ENCODE data around the gene SLC9A8.

SLC9A8 gene

GRCh38 chr20:49818816-49819215, 6.2 kb downstream of the SLC9A8 start:
- TF ChIP-seq GATA1 (IDR thresholded peaks at IDR 0.05; ENCODE audit: low read depth, low read length) (no peak), POLR2A (IDR thresholded peaks at IDR 0.05; ENCODE audit: low read length) (no peak)
- DNase-seq: no peak

DNA sequence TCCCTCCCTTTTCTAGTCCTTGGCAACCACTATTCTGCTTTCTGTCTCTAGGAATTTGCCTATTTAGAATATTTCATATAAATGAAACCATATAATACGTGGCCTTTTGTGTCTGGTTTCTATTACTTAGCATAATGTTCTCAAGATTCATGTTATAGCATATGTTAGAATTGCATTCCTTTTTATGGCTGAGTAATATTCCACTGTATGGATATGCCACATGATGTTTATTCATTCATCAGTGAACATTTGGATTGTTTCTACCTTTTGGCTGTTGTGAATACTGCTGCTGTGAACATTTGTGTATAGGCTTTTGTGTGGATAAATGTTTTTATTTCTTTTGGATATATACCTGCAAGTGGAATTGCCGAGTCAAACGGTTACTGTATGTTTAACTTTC, 7.1 kb downstream of the SLC9A8 start:
- TF ChIP-seq GATA1 (IDR thresholded peaks at IDR 0.05; ENCODE audit: low read depth, low read length): no peak
- no peak for TF ChIP-seq POLR2A (IDR thresholded peaks at IDR 0.05; ENCODE audit: low read length)
- no peak for DNase-seq

DNA sequence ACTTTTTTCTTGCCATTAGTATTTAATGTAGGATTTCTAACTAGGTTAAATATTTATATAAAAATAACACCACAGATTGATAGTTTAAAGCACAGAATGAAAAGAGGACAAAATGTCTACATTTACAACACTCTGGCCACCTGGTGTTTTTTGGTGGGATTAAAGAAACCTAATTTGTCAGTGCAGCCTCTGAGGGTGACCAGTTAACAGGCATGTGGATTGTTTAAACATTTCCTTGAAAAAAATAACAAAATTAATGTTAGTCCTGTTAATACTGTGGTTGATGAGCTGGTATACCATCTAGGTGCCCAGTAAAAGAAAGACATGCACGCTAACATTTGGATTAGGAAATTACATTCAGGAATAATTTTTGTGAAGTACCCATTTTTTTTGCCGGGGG, 8.8 kb downstream of the SLC9A8 start:
- no peak for TF ChIP-seq POLR2A (IDR thresholded peaks at IDR 0.05; ENCODE audit: low read length)
- no peak for TF ChIP-seq GATA1 (IDR thresholded peaks at IDR 0.05; ENCODE audit: low read depth, low read length)
- DNase-seq: no peak

DNA sequence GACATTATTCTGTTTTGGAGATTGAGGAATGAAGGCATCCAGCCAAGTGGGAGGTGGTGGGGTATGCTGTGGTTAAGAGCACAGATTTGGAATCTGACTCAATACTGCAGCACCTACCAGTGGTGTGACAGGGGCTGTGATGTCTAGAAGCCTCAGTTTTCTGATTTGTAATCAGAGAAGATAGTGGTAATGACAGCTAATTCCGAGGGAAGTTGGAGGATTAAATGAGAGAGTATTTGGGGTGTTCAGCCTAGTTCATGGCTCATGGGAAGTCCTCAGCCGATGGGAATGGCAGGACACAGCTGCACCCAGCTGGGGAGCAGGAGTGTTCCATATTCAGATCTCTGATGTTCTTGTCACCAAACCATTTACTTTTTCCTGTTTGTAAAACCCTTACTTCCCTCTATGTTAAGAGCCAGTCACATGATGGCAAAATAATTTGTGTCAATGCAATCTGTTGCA, 9.3 kb downstream of the SLC9A8 start:
- DNase-seq: no peak
- TF ChIP-seq GATA1 (IDR thresholded peaks at IDR 0.05; ENCODE audit: low read depth, low read length) (no peak), POLR2A (IDR thresholded peaks at IDR 0.05; ENCODE audit: low read length) (no peak)

DNA sequence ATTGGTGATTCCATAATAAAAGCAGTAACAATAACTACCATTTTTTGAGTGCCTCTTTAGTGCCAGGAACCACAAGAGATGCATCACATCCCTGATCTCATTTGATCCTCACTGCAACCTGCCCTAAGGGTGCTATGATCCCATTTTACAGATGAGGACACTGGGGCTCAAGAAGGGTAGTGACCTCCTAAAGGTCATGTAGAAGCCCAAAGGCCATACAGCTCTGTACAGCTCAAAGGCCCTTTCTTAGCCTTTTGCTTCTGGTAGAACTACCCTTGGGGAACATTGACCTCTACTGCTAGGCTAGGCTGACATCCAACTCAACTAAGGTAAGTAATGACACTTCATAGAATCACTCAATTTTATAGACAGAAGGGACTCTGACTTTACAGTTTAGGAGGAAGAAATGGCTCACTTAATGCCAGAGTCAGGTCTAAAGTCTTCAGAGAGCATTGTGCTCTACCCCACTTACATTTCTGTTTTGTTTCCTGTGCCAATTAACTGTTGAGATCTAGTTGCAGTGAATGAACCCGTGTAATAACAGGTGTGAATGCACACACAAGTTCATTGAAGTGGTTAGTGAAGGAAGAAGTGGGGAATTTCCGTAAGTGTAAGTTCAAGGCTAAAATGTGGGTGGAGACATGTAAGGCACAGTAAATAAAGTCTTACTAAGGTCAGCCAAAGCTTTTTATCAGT, 10.7 kb downstream of the SLC9A8 start:
- no peak for DNase-seq
- TF ChIP-seq GATA1 (IDR thresholded peaks at IDR 0.05; ENCODE audit: low read depth, low read length) (no peak), POLR2A (IDR thresholded peaks at IDR 0.05; ENCODE audit: low read length) (no peak)

DNA sequence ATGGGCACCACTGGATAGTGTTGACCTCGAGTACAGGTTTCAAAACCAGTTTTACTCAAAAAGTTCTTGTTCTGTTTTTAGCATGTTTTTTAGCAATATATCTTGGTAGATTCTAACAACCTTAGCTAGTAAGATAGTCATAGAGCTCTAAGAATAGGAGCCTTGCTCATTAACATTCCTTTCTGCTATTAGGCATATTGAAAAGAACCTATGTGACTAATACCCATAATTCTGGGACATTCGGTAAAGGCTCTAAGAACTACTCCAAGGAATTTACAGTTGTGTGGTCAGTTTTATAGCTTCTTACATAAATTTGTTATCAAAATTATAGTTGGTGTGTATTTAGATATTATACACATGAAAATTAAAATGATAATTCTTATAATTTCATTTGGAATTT, 11.6 kb downstream of the SLC9A8 start:
- TF ChIP-seq GATA1 (IDR thresholded peaks at IDR 0.05; ENCODE audit: low read depth, low read length) (no peak), POLR2A (IDR thresholded peaks at IDR 0.05; ENCODE audit: low read length) (no peak)
- no peak for DNase-seq

DNA sequence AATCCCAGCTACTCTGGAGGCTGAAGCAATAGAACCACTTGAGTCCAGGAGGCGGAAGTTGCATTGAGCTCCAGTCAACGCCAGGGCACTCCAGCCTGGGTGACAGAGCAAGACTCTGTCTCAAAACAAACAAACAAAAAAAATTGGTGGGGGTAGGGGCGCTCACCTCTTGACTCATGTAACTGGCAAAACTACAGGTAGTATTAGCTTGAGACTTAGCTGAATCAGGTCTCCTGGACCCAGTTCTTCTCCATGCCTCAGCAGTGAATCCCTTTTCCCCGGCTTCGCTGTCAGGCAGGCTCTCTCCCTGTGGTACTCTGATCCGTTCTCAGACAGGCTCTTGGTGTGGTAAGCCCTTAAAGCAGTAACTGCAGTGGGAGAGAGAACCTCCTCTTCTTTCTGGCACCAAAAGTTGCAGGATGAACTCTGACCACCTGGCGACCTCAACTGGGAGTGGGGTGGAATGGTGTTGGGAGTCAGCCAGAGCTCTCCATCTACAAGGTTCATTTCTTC, 12.9 kb downstream of the SLC9A8 start:
- TF ChIP-seq POLR2A (IDR thresholded peaks at IDR 0.05; ENCODE audit: low read length) (no peak), GATA1 (IDR thresholded peaks at IDR 0.05; ENCODE audit: low read depth, low read length) (no peak)
- DNase-seq: no peak

DNA sequence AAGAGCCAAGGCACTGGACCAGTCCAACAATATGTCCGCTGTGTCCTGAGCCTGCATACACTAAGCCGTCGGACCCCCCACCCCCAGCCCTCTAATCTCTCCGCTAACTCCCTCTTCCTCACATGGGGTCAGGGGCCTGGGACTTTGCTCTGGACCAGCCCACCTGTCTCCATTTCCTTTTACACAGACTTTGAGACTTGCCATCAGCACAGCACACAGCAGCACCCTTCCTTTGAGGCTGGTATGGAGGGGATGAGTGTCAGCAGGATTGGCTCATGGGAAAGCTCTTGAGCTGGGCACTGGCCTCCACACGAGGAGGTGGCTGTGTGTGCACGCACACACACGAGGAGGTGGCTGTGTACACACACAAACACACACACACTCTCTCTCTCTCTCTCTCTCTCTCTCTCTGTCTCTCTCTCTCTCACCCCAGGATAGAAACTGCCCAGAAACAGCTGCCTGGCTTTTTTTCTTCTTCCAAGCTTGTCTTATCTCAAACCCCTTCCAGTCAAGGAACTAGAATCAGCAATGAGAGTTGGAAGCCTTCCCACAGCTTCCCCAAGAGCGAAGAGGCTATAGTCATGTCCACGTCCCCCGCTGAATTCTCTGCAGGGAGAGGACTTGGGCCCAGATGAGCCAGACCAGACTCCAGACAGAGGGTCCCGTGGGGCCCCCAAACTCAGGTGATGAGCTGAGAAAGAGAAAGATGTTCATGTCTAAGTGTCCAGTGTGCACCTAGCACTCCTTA, 18.6 kb downstream of the SLC9A8 start:
- DNase-seq: no peak

DNA sequence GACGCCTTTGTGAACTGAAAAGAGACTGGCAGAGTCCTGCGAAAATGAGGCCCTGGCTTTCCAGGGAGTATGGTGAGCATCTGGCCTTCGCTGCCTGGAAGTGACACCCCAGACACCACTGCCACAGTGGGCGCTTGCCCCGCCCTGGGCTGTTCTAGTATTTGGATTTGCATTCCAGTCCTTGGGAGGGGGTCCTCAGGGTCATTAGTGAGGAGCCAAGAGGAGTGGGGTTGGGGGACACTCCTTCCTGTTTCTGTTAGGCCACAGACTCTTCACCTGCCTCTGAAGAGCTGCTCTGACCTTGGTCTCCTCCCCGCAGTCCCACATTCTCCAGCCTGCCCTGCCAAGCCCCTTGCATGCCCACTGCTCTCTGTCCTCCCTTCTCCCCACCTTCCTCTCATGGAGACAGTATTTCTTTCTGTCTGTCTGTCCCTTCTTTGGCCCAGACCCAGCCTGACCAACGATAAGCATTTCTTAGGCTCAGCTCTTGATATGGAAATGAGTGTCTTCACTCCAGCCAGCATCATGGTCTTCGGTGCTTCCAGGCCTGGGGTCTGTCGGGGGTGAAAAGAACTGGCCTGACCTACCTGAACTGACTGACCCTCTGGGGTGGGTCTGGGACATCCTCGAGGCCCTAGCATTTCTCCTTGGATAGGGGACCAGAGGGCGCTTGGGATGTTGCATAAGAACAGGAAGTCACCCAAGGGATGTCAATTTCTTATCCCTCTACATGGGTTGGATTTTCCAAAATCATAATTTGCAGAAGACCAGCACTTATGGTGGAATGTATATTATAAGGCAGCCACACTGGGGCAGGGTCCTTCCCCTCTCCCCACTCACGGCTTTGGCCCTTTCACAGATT, 19.4 kb downstream of the SLC9A8 start:
- DNase-seq: no peak
- TF ChIP-seq GATA1 (IDR thresholded peaks at IDR 0.05; ENCODE audit: low read depth, low read length) (no peak), POLR2A (IDR thresholded peaks at IDR 0.05; ENCODE audit: low read length) (no peak)

More for the DNA sequence above, 18.6 kb downstream of the SLC9A8 start:
- no peak for TF ChIP-seq POLR2A (IDR thresholded peaks at IDR 0.05; ENCODE audit: low read length)
- TF ChIP-seq GATA1 (IDR thresholded peaks at IDR 0.05; ENCODE audit: low read depth, low read length): no peak

GRCh38 chr20:49832632-49833327, 20.2 kb downstream of the SLC9A8 start:
- no peak for DNase-seq
- no peak for TF ChIP-seq GATA1 (IDR thresholded peaks at IDR 0.05; ENCODE audit: low read depth, low read length)
- TF ChIP-seq POLR2A (IDR thresholded peaks at IDR 0.05; ENCODE audit: low read length): no peak

- TF ChIP-seq GATA1 (IDR thresholded peaks at IDR 0.05; ENCODE audit: low read depth, low read length) (no peak), POLR2A (IDR thresholded peaks at IDR 0.05; ENCODE audit: low read length) (no peak)
- no peak for DNase-seq
These were observed 20.9 kb downstream of the SLC9A8 start for GRCh38 chr20:49833483-49833882.

GRCh38 chr20:49835031-49835430, 22.4 kb downstream of the SLC9A8 start:
- DNase-seq: no peak
- no peak for TF ChIP-seq GATA1 (IDR thresholded peaks at IDR 0.05; ENCODE audit: low read depth, low read length)
- TF ChIP-seq POLR2A (IDR thresholded peaks at IDR 0.05; ENCODE audit: low read length): no peak

DNA sequence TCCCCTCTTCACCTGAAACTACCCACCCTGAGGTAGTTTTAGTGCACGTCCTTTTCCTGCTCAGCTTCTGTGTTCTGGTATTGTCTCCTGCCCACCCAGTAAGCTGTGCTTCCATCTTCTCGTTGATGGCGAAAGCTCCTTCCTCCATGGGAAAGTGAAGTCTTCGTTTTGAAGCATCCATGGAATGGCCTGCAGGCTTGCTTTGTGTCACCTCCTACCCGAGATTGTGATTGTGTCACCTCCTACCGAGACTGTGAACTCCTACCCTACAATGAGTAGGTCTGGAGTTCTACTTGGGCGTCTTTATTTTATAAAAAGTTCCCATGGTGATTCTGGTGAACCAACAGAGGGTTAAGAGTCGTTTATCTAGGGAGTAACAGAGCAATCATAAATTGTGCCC, 25.9 kb downstream of the SLC9A8 start:
- no peak for DNase-seq
- TF ChIP-seq GATA1 (IDR thresholded peaks at IDR 0.05; ENCODE audit: low read depth, low read length) (no peak), POLR2A (IDR thresholded peaks at IDR 0.05; ENCODE audit: low read length) (no peak)

All from erythroblast (primary cell).